ENCODE data around the gene RAB12. TPM values are rescaled to one million over a fixed set of nuclear protein-coding genes. Genes with fewer than 3 reads are reported as not detected.

The RAB12 gene
- total RNA-seq, 1 experiment from 2014 or later: 32.7 TPM

- ChIA-PET POLR2A (no interaction called here), RAD21 (ENCODE audit: low non-redundant PET in 1 of 2, low total read pairs in 2 of 2, uncharacterized antibody in 2 of 2, unreplicated experiment in 2 of 2) (no interaction called here), CTCF (no interaction called here)
- Histone ChIP-seq H2AFZ (ENCODE audit: low read depth, low read length, poor library complexity, severe bottlenecking) (no peak overlapping the region), H3K36me3 (ENCODE audit: control insufficient read depth in 1 of 2, insufficient read depth in 2 of 2, low read length in 2 of 2) (peaks cover 0 to 8% of the 10 kb centered on the region in 2 experiments; a peak in 2 of 4 replicates), H3K9me2 (ENCODE audit: insufficient read depth) (no peaks in the 10 kb centered on the region), H3K27me3 (ENCODE audit: insufficient read depth, low read length) (no peaks in the 10 kb centered on the region), H3K27ac (ENCODE audit: low read depth, low read length) (no peak overlapping the region), H3K4me1 (ENCODE audit: control insufficient read depth in 1 of 2, insufficient read depth in 2 of 2, low read length in 2 of 2) (peaks cover 6 to 16% of the 10 kb centered on the region in 2 experiments; a peak in 2 of 4 replicates), H4K20me1 (ENCODE audit: insufficient read depth) (no peaks in the 10 kb centered on the region), H3K79me2 (ENCODE audit: insufficient read depth, low read length) (peaks cover 97% of the 10 kb centered on the region), H3K9me3 (ENCODE audit: control insufficient read depth in 1 of 2, insufficient read depth in 1 of 2, low read depth in 1 of 2, low read length in 2 of 2) (peaks cover 4 to 5% of the 10 kb centered on the region in 2 experiments; a peak in 2 of 4 replicates), H3K9ac (ENCODE audit: low read length) (no peak overlapping the region), H3K4me2 (ENCODE audit: low read length) (no peak overlapping the region), H3K4me3 (replicated peaks in 1 of 2; ENCODE audit: low read depth in 1 of 2, low read length in 2 of 2) (no peak overlapping the region)
- intact Hi-C loops (cut with micrococcal nuclease): no loop called here
- TF ChIP-seq SIN3A (IDR thresholded peaks at IDR 0.05; ENCODE audit: low read depth) (no peak), SP1 (IDR thresholded peaks at IDR 0.05; ENCODE audit: low read depth) (no peak), EZH2phosphoT487 (IDR thresholded peaks at IDR 0.05; ENCODE audit: borderline replicate concordance) (no peak), TCF7L2 (IDR thresholded peaks at IDR 0.05; ENCODE audit: borderline replicate concordance, extremely low read depth, insufficient read depth, insufficient read length) (no peak), ZBTB33 (IDR thresholded peaks at IDR 0.05; ENCODE audit: extremely low read depth, insufficient replicate concordance, low read length) (no peak), POLR2A (IDR thresholded peaks at IDR 0.05; ENCODE audit: borderline replicate concordance, extremely low read depth, insufficient read depth, insufficient read length) (no peak), JUND (IDR thresholded peaks at IDR 0.05) (no peak), RAD21 (IDR thresholded peaks at IDR 0.05; ENCODE audit: low read depth) (no peak), CBX3 (IDR thresholded peaks at IDR 0.05; ENCODE audit: low read depth) (no peak), SRF (IDR thresholded peaks at IDR 0.05; ENCODE audit: low read depth) (no peak)
- TF ChIP-seq, protein P1, sequence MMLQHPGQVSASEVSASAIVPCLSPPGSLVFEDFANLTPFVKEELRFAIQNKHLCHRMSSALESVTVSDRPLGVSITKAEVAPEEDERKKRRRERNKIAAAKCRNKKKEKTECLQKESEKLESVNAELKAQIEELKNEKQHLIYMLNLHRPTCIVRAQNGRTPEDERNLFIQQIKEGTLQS (IDR thresholded peaks at IDR 0.05): no peak
- TF ChIP-seq, protein P2, sequence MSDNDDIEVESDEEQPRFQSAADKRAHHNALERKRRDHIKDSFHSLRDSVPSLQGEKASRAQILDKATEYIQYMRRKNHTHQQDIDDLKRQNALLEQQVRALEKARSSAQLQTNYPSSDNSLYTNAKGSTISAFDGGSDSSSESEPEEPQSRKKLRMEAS (IDR thresholded peaks at IDR 0.05): no peak
- no peak for ATAC-seq
- DNase-seq (ENCODE audit: low read depth, low spot score): no peak
- no TSS peak for BruUV-seq (replicated peaks)
Measured at GRCh38 chr18:8619041-8619440, 9.8 kb downstream of the RAB12 start.
